SK-N-SH treated with all-trans-retinoic acid at 6 μM for 48 hours (cell line): Measurements from ENCODE around the gene ALB.

Experiments used
- ATAC-seq: fragments of 200-7000 bp; cut with Tn5 transposase; 3 replicates; pipeline ENCODE4 v1.9.1; 2020; ENCODE audit warnings: mild to moderate bottlenecking, moderate library complexity
- ARNTL ChIP-seq: fragments of 450-650 bp; formaldehyde crosslinking; IDR thresholded peaks from 2 replicates; pipeline ENCODE4 v1.5.0; 2020; ENCODE audit warnings: low read depth, mild to moderate bottlenecking, moderate library complexity, borderline replicate concordance
- BACH2 ChIP-seq: fragments of 250-450 bp; sonication (Bioruptor Pico); IDR thresholded peaks from 2 replicates; pipeline ENCODE4 v1.9.0; 2021; ENCODE audit warnings: mild to moderate bottlenecking, borderline replicate concordance
- CSDC2 ChIP-seq: fragments of 250-450 bp; sonication (Bioruptor Pico); IDR thresholded peaks from 2 replicates; pipeline ENCODE4 v1.5.0; 2020; ENCODE audit warnings: mild to moderate bottlenecking, moderate library complexity
- ESRRG ChIP-seq: fragments of 250-450 bp; sonication (Bioruptor Pico); IDR thresholded peaks from 2 replicates; pipeline ENCODE4 v1.6.1; 2021; ENCODE audit warnings: mild to moderate bottlenecking
- GLIS3 ChIP-seq: fragments of 250-450 bp; sonication (Bioruptor Pico); IDR thresholded peaks from 2 replicates; pipeline ENCODE4 v1.5.0; 2020; ENCODE audit warnings: mild to moderate bottlenecking, moderate library complexity
- ISL1 ChIP-seq: fragments of 250-450 bp; sonication (Bioruptor Pico); IDR thresholded peaks from 2 replicates; pipeline ENCODE4 v2.1.2; 2022; ENCODE audit warnings: mild to moderate bottlenecking, moderate library complexity
- OSR1 ChIP-seq: fragments of 250-450 bp; sonication (Bioruptor Pico); IDR thresholded peaks from 2 replicates; pipeline ENCODE4 v1.8.0; 2022; ENCODE audit warnings: moderate library complexity, mild to moderate bottlenecking, inconsistent platforms
- PPARA ChIP-seq: fragments of 250-450 bp; sonication (Bioruptor Pico); IDR thresholded peaks from 2 replicates; pipeline ENCODE4 v1.5.0; 2020; ENCODE audit warnings: mild to moderate bottlenecking, borderline replicate concordance
- RARB ChIP-seq: fragments of 250-450 bp; sonication (Bioruptor Pico); IDR thresholded peaks from 2 replicates; pipeline ENCODE4 v1.8.0; 2021; ENCODE audit warnings: mild to moderate bottlenecking, moderate library complexity
- TOX ChIP-seq: fragments of 250-450 bp; sonication (Bioruptor Pico); IDR thresholded peaks from 2 replicates; pipeline ENCODE4 v1.8.0; 2021; ENCODE audit warnings: mild to moderate bottlenecking, moderate library complexity, borderline replicate concordance
- ZC3H10 ChIP-seq: fragments of 250-450 bp; sonication (Bioruptor Pico); IDR thresholded peaks from 2 replicates; pipeline ENCODE4 v1.5.1; 2021; ENCODE audit warnings: mild to moderate bottlenecking, moderate library complexity
- ZFP3 ChIP-seq: fragments of 250-450 bp; sonication (Bioruptor Pico); IDR thresholded peaks from 2 replicates; pipeline ENCODE4 v1.5.0; 2020; ENCODE audit warnings: mild to moderate bottlenecking, moderate library complexity
- ZFP30 ChIP-seq: fragments of 450-650 bp; formaldehyde crosslinking; IDR thresholded peaks from 2 replicates; pipeline ENCODE4 v1.5.0; 2022; ENCODE audit warnings: mild to moderate bottlenecking, moderate library complexity
- ZNF565 ChIP-seq: fragments of 450-650 bp; formaldehyde crosslinking; conservative IDR thresholded peaks from 2 replicates; pipeline ENCODE4 v1.5.0; 2020; ENCODE audit warnings: low read depth, mild to moderate bottlenecking, moderate library complexity
- ZNF70 ChIP-seq: fragments of 450-650 bp; formaldehyde crosslinking; IDR thresholded peaks from 2 replicates; pipeline ENCODE4 v1.5.0; 2020; ENCODE audit warnings: mild to moderate bottlenecking, moderate library complexity
- TF ChIP-seq, protein P1 (sequence below): fragments of 250-450 bp; sonication (Bioruptor Pico); IDR thresholded peaks from 2 replicates; pipeline ENCODE4 v1.5.1; 2020; ENCODE audit warnings: low read depth, mild to moderate bottlenecking, moderate library complexity
- TF ChIP-seq, protein P2 (sequence below): fragments of 250-450 bp; sonication (Bioruptor Pico); IDR thresholded peaks from 2 replicates; pipeline ENCODE4 v1.5.0; 2020; ENCODE audit warnings: mild to moderate bottlenecking, moderate library complexity
- TF ChIP-seq, protein P3 (sequence below): fragments of 250-450 bp; sonication (Bioruptor Pico); IDR thresholded peaks from 2 replicates; pipeline ENCODE4 v1.8.0; 2020; ENCODE audit warnings: mild to moderate bottlenecking, moderate library complexity, borderline replicate concordance
- TF ChIP-seq, protein P4 (sequence below): fragments of 250-450 bp; sonication (Bioruptor Pico); IDR thresholded peaks from 2 replicates; pipeline ENCODE4 v1.8.0; 2021; ENCODE audit warnings: low read depth, mild to moderate bottlenecking, moderate library complexity, borderline replicate concordance

The ALB gene

DNA sequence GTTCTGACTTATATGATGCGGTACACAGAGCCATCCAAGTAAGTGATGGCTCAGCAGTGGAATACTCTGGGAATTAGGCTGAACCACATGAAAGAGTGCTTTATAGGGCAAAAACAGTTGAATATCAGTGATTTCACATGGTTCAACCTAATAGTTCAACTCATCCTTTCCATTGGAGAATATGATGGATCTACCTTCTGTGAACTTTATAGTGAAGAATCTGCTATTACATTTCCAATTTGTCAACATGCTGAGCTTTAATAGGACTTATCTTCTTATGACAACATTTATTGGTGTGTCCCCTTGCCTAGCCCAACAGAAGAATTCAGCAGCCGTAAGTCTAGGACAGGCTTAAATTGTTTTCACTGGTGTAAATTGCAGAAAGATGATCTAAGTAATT, 16.5 kb downstream of the ALB start (continued):
- TF ChIP-seq, protein P1, sequence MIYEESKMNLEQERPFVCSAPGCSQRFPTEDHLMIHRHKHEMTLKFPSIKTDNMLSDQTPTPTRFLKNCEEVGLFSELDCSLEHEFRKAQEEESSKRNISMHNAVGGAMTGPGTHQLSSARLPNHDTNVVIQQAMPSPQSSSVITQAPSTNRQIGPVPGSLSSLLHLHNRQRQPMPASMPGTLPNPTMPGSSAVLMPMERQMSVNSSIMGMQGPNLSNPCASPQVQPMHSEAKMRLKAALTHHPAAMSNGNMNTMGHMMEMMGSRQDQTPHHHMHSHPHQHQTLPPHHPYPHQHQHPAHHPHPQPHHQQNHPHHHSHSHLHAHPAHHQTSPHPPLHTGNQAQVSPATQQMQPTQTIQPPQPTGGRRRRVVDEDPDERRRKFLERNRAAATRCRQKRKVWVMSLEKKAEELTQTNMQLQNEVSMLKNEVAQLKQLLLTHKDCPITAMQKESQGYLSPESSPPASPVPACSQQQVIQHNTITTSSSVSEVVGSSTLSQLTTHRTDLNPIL (CRISPR knock-in tag): no peak
- TF ChIP-seq OSR1 (CRISPR knock-in tag) (no peak), TOX (CRISPR knock-in tag) (no peak)

DNA sequence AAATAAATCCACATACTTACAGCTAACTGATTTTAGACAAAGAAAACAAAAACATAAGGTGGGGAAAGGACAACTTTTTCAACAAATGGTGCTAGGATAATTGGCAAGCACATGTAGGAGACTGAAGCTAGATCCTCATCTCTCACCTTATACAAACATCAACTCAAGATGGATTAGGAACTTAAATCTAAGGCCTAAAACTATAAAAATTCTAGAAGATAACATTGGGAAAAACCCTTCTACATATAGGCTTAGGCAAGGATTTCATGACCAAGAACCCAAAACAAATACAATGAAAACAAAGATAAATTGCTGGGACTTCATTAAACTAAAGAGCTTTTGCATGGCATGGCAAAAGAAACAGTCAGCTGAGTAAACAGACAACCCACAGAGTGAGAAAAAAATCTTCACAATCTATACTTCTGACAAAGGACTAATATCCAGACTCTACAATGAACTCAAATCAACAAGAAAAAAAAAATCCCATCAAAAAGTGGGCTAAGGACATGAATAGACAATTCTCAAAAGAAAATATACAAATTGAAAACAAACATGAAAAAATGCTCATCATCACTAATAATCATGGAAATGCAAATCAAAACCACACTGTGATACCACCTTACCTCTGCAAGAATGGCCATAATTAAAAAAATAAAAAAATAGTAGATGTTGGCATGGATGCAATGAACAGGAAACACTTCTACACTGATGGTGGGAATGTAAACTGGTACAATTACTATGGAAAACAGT, 17.8 kb downstream of the ALB start:
- TF ChIP-seq ZFP3 (CRISPR knock-in tag): no peak
- no peak for TF ChIP-seq CSDC2 (CRISPR knock-in tag)
- TF ChIP-seq ZNF565 (CRISPR knock-in tag): no peak
- TF ChIP-seq ZNF70: no peak
- TF ChIP-seq TOX (CRISPR knock-in tag): no peak
- TF ChIP-seq GLIS3 (CRISPR knock-in tag): no peak
- TF ChIP-seq, protein P2, sequence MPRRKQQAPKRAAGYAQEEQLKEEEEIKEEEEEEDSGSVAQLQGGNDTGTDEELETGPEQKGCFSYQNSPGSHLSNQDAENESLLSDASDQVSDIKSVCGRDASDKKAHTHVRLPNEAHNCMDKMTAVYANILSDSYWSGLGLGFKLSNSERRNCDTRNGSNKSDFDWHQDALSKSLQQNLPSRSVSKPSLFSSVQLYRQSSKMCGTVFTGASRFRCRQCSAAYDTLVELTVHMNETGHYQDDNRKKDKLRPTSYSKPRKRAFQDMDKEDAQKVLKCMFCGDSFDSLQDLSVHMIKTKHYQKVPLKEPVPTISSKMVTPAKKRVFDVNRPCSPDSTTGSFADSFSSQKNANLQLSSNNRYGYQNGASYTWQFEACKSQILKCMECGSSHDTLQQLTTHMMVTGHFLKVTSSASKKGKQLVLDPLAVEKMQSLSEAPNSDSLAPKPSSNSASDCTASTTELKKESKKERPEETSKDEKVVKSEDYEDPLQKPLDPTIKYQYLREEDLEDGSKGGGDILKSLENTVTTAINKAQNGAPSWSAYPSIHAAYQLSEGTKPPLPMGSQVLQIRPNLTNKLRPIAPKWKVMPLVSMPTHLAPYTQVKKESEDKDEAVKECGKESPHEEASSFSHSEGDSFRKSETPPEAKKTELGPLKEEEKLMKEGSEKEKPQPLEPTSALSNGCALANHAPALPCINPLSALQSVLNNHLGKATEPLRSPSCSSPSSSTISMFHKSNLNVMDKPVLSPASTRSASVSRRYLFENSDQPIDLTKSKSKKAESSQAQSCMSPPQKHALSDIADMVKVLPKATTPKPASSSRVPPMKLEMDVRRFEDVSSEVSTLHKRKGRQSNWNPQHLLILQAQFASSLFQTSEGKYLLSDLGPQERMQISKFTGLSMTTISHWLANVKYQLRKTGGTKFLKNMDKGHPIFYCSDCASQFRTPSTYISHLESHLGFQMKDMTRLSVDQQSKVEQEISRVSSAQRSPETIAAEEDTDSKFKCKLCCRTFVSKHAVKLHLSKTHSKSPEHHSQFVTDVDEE: no peak
- no peak for TF ChIP-seq ISL1 (CRISPR knock-in tag)
- no peak for ATAC-seq

DNA sequence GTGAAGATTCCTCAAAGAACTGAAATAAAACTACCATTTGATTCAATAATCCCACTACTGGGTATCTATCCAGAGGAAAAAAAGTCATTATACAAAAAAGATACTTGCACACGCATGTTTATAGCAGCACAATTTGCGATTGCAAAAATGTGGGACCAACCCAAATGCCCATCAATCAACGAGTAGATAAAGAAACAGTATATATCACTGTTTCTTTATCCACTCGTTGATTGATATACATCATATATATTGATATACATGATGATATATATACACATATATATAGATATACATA, 18.3 kb downstream of the ALB start:
- no peak for ATAC-seq
- no peak for TF ChIP-seq GLIS3 (CRISPR knock-in tag)
- no peak for TF ChIP-seq PPARA
- TF ChIP-seq RARB (CRISPR knock-in tag): no peak
- TF ChIP-seq ZFP3 (CRISPR knock-in tag): no peak
- TF ChIP-seq TOX (CRISPR knock-in tag): no peak
- TF ChIP-seq, protein P2: no peak
- TF ChIP-seq, protein P3, sequence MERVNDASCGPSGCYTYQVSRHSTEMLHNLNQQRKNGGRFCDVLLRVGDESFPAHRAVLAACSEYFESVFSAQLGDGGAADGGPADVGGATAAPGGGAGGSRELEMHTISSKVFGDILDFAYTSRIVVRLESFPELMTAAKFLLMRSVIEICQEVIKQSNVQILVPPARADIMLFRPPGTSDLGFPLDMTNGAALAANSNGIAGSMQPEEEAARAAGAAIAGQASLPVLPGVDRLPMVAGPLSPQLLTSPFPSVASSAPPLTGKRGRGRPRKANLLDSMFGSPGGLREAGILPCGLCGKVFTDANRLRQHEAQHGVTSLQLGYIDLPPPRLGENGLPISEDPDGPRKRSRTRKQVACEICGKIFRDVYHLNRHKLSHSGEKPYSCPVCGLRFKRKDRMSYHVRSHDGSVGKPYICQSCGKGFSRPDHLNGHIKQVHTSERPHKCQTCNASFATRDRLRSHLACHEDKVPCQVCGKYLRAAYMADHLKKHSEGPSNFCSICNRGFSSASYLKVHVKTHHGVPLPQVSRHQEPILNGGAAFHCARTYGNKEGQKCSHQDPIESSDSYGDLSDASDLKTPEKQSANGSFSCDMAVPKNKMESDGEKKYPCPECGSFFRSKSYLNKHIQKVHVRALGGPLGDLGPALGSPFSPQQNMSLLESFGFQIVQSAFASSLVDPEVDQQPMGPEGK (CRISPR knock-in tag): no peak
- TF ChIP-seq ESRRG: no peak
- no peak for TF ChIP-seq ZC3H10 (CRISPR knock-in tag)
- no peak for TF ChIP-seq ISL1 (CRISPR knock-in tag)
- no peak for TF ChIP-seq ZFP30 (CRISPR knock-in tag)
- TF ChIP-seq ARNTL (CRISPR knock-in tag): no peak
- no peak for TF ChIP-seq BACH2 (CRISPR knock-in tag)
- TF ChIP-seq, protein P4, sequence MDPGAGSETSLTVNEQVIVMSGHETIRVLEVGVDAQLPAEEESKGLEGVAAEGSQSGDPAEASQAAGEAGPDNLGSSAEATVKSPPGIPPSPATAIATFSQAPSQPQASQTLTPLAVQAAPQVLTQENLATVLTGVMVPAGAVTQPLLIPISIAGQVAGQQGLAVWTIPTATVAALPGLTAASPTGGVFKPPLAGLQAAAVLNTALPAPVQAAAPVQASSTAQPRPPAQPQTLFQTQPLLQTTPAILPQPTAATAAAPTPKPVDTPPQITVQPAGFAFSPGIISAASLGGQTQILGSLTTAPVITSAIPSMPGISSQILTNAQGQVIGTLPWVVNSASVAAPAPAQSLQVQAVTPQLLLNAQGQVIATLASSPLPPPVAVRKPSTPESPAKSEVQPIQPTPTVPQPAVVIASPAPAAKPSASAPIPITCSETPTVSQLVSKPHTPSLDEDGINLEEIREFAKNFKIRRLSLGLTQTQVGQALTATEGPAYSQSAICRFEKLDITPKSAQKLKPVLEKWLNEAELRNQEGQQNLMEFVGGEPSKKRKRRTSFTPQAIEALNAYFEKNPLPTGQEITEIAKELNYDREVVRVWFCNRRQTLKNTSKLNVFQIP: no peak
